NCI-H2081 treated with DMSO at 0.1 percent for 48 hours (cell line): ENCODE measurements around the gene C1QTNF3.
"Not testable (repeated sequence)": the region's sequence is repeated elsewhere in the genome, so short reads cannot be mapped to it uniquely, and the experiment has no call there.

Source experiments
- DNase-seq: peaks from one replicate; lab custom pipeline; 2025; lab: John Stamatoyannopoulos, UW

Gene C1QTNF3, protein sequence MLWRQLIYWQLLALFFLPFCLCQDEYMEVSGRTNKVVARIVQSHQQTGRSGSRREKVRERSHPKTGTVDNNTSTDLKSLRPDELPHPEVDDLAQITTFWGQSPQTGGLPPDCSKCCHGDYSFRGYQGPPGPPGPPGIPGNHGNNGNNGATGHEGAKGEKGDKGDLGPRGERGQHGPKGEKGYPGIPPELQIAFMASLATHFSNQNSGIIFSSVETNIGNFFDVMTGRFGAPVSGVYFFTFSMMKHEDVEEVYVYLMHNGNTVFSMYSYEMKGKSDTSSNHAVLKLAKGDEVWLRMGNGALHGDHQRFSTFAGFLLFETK

DNA sequence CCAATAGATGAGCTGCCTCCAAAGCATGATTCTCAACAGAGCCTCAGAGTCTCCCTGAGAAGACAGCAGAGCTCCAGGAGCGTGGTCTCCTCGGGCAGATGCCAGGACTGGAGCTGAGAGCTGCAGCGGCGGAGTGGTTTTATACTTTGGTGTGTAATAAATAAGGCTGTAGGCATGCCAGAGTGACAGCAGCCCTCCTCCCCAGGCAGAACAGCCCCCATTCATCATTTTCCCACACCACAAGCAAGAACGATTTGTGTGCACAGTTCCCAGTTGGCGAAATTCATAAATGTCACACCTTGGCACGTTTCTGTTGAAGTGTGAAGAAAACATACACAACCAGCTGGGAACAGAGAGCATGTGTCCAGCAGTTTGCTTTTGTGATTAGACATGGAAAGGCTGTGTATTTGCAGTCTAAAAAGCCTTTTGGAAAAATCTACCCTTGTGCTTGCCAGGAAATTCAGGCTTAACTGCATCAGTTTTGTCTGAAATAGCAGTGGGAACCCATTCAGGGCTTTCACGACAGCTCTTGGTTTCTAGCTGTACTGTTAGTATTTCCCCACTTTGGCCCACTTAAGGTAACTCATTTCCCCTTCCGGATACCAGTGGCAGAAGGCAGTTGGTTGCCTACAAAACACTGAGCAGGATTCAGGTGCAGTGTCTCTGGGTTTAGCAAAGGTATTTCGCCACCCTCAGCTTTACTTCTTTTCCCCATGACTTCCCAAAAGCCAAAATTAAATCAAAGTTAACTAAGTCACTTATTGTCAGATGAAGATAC, at the start of gene C1QTNF3:
Gene C1QTNF3, minus strand, starts transcription at position 115 of the 778 bp plus-strand sequence. Its CDS starts 88 bp downstream, at position 27.
- no peak for DNase-seq

DNA sequence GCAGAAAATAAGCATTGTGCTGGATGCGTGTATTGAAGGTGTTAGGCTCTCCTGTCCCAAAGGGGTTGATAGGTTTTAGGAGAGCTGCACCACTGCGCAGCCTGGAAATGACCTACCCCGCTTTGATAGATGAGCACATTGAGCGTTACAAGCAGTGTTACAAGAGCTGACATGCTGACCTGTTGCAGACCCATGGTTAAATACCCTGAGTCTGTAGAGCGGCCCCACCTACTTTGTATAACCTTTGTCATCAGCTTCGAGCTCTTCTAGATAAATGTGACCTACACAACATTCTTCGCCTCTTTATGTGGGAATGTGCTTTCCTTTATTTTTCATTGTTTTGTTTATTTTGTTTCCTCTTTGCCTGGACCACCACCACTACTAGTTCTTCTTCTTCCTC, 48.0 kb upstream of the C1QTNF3 start:
- DNase-seq, result not testable (repeated sequence)

DNA sequence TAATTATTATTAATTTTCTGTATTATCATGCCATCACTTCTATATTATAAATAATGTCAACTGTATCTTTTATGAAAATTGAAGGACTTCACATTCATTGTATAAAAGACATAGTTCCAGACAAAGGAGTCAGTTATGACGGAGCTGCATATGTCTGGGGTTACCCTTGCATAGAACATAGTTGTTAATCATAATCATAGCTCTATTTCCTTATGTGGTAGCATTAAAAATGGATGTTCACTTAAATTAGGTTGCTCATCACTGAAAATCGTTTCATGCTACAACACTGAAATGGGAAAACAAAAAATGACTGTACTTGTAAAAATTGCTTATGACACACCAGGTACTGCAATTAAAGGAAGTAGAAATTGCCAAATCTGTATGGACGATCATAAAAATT, 46.8 kb upstream of the C1QTNF3 start:
- DNase-seq, result not testable (repeated sequence)

DNA sequence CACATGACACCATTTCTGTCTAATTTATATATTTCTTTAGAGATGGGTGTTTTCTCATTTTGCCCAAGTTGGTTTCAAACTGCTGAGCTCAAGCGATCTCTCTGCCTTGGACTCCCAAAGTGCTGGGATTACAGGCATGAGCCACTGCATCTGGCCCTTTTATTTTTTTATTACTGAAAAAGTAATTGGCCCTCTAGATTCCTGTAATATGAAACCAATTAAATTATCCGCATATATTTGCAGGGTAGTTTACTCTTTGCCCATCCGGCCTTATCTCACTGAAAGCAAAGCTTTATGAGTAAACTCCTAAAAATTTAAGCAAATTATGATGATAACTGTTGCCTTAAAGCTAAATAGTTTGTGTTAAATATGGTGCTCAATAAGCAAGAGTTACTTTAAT, 44.7 kb upstream of the C1QTNF3 start:
- DNase-seq, result not testable (repeated sequence)

DNA sequence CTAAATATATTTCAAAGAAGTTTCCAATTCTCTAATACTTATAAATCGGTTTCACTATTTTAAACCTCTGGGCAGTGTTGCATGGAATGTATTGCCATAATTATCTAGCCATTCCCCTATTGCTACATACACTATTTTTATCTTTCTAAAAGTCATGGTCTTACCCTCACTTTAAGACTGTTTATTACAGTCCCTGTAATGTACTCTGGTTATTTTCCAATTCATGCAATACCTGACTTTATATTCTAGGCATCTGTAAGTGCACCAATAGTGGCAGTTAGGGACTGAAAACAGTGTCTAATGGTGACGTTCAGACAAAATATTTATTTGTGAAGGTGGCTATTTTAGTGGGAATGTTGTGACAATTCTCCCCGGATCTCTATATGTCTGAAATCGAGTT, 40.9 kb upstream of the C1QTNF3 start:
- not testable (repeated sequence) for DNase-seq

DNA sequence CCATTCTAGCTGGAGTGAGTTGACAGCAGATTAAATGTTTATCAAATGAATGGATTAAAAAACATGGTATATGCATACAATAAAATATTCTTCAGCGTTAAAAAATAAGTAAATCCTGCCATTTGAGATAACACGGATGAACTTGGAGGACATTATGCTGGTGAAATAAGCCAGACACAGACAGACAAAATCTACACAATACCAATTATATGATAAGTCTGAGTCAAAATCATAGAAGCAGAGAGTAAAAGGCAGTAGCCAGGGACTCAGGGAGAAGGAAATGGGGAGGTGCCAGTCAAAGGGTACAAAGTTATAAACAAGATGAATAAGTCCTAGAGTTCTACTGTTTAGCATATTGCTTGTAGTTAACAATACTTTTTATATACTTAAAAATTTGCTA, 36.5 kb upstream of the C1QTNF3 start:
- DNase-seq, result not testable (repeated sequence)

DNA sequence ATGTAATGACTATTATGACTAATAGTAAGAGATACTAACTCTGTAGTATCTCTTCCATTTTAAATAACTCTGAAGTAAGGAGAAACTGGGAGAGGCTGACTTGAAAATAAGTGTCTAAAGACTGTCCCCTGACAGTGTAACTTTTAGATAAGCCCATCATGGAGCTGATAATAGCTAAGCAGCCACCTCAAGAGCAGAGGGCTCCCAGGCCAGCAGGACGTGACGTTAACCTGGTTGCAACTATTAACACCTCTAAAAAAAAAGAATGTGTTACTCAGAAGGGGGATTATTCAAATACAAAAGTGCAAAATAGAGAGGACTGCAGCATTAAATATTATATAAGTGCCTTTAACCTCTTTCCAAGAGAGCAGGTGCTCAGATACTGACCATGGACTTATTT, 34.6 kb upstream of the C1QTNF3 start:
- not testable (repeated sequence) for DNase-seq

DNA sequence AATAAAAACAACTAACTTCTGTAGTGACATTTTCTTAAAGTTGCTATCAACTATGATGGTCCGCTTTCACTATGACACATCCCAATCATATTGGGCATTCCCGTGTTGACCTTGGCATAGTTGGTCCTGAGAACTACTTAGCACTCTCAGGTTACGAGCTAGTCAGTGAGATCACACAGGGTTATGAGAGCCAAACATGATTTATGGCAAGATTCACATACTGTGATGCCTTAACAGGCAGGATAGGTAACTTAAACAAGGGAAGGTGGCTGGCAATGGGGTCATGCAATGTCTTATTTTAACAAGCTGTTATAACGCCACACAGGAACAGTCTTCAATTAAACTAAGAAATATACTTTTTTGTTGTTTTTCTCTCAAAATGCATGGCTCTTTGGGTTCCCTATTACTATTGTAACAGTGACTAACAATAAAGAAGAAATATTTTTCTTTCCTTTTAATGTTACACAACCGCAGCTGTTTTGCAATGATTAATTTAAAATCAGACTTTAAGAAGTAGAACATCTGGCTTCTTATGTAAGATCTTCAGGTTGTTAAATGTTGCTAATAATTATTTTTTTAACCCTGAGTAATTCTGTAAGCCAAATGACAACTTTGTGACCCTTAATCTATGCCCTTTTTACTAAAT, 33.8 kb upstream of the C1QTNF3 start:
- DNase-seq, result not testable (repeated sequence)

DNA sequence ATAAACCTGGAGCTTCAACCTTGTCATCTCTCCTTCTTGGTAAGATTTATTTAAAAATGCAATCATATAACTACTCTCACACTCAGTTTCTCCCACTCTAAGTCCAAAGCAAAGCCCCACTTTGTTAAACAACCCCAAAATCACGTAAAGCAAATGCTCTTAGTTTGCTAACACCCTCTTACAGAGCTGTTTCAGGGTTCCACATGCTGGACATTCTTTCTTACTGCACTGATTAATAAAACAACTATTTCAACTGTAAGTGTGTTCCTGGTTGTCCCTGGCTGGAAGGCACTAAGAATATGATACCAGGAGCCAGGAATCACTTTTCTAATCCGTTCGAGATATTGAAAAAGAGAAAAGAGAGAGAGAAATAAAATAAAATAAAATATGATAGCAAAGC, 31.5 kb upstream of the C1QTNF3 start:
- DNase-seq, result not testable (repeated sequence)

DNA sequence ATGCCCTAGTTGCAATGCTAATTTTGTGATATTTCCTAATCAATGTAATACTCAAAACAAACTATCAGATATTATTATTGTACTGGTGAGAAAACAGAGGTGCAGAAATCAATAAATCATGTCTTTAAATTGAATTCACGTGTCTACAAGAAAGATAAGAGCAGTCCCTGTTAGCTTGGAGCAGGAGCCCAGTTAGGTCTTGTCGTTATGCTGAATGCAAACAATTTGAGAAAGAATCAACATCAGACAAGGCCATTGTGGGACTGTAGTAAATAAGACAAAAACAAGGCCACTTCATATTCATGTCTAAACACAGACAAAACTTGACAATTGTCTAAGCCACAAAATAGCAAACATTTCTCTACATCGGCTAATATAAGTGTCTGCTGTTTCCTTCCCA, 31.1 kb upstream of the C1QTNF3 start:
- DNase-seq, result not testable (repeated sequence)

DNA sequence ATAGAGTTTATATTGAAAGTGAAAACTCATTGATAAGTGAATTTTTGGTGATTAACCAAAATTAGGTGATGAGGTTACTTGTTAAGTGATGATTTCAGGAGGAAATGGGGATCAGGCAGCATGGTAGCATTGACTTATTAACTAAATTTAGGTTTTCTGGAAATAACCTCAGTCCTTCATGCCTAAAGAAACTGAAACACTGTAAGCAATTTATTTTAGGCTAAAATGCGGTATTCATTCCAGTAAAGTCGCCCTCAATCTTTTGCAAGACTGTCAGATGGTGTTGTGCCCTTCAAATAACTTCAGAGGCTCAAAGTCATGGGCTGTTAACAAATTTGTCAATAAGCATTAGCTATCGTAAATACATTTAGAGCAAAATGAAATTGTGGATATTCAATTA, 27.6 kb upstream of the C1QTNF3 start:
- not testable (repeated sequence) for DNase-seq

DNA sequence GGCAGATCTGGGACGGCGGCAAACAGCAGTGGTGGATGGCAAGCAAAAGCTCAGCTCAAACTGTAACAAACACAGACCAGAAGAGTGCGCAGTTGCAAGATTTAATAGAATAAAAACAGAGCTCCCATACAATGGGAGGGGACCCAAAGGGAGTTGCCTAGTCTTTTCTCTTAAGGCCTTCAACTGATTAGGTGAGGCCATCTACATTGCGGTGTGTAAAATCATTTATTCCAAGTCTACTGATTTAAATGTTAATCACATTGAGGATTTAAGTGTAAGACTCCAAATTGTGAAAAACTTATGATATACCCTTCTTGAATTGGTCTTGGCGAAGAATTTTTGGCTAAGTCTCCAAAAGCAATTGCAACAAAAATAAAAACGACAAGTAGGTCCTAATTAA, 21.6 kb upstream of the C1QTNF3 start:
- DNase-seq, result no peak

DNA sequence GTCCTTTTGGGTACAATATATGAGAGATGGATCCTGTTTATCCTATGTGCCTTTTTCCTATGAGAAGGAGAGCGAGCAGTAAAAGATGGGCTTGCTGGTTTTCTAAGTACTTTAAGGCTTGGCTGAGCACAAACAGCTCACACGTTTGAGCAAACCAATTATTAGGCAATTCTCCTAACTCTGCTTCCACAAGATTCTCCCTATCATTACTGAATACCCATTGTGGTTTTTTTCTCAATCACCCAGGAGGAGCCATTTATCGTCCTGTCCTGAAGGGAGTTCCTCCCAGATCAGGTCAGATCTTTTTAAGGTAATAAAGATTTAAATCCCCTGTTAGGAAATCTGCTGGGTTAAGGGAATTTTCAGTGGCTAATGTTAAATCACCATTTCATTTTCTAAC, 19.4 kb upstream of the C1QTNF3 start:
- DNase-seq, result no peak

DNA sequence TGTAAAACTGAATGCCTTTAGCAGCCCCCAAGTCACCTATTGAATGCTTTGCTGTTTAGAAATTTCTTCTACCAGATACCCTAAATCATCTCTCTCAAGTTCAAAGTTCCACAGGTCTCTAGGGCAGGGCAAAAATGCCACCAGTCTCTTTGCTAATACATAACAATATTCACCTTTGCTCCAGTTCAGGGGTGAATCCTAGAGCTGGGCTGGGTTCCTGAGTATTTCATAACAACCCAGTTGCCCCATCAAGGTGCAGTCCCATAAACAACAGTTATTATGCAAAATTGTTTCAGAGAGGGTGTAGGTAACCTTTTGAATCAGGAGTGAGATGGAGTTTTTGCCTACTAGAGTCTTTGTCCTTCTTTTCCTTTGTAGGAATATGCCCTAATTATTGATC, 19.0 kb upstream of the C1QTNF3 start:
- no peak for DNase-seq

DNA sequence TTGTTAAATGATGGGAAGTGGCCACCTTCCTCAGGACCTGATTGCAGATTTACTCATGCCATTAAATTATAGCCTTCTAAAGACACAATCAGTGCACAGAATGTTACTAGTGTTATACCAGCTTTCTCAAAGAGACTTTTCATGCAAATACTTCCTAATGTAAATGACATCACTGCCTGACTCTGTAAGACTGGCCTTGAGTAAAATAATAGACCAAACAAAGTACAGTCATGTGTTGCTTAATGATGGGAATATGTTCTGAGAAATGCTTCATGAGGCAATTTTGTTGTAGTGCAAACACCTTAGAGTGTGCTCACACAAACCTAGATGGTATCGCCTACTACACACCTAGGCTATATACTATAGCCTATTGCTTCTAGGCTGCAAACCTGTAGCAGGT, 17.0 kb upstream of the C1QTNF3 start:
- no peak for DNase-seq

DNA sequence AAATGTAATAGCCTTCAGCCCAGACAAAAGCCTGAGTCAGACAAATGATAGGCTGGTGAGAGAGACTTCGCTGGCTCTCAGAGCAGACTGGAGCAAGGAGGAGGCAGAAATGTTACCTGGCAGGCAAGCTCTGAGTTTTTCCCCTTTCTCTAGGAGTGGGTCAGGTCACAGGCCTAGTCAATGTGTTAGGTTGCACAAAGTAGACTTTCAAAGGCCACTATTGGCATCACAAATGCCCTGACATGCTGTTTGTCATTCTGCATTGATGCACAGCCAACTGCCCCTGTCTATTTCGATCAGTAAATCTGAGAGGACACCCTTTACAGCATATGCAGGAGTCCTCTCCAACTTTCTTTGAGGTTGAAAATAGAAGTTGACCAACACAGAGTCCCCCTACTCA, 15.5 kb upstream of the C1QTNF3 start:
- no peak for DNase-seq

DNA sequence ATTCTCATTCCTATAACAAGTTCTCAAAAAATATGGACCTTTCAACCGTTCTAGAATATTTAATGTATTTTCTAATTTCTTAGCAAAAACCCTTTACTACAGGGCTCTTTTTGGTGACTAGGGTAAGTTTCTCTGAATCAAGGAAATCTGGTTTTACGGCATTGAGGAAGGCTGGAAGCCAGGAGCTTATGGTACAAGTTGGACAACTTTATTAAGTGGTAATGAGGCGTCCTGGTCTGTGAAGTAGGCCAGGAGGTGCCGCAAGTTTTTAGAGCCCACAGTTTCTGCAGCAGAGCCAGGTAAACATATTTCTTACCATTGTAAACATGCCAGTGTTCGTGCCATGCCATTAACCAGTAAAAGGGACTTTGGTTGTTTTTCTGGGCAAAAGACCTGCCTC, 14.6 kb upstream of the C1QTNF3 start:
- no peak for DNase-seq

DNA sequence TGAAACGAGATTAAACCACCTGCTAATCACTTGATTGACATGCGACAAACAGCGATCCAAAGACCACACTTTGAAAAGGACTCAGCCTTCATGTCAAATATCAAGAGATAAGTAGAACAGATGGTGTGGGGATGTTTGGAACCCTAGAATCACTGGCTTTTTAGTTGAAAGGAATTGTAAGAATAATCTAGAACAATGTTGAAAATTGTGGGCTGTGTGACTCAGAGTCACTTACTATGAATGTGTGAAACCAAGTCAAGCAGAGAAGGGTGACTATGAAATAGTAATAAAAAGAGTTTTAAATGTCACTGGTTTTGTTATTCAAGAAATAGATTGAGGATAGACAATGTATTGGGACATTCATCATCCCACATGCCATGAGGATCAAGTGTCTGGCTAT, 14.1 kb upstream of the C1QTNF3 start:
- DNase-seq, result no peak

DNA sequence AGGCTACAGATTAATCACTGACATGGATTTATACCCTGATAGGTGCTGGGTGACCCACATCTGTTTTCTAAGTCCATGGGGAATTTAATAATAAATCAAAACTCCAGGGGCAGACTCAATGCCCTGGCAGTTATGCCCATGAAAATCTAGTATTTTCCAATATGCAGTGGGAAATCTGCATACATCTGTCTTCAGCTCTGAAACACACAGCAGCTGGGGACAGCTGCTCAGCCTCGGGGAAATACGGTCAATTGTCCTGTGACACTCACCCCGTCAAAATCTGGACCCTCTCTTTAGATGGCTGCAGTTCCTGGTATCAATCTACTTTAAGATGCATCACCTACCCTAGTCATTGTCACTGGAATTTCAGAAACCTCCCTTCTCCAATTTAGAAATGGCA, 12.7 kb upstream of the C1QTNF3 start:
- no peak for DNase-seq

DNA sequence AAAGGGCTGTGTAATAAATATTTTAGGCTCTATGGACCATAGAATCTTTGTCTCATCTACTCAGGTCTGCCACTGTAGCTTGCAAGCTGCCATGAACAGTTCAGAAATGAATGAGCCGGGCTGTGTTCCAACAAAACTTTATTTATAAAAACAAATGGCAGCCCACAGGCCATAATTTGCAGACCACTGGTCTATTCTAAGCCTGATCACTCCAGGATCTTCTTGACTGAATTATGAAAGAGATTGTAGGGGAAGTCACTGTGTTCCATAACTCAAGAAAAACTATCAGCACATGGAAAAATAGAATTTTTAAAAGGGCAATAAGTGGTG, 11.4 kb upstream of the C1QTNF3 start:
- DNase-seq, result no peak

DNA sequence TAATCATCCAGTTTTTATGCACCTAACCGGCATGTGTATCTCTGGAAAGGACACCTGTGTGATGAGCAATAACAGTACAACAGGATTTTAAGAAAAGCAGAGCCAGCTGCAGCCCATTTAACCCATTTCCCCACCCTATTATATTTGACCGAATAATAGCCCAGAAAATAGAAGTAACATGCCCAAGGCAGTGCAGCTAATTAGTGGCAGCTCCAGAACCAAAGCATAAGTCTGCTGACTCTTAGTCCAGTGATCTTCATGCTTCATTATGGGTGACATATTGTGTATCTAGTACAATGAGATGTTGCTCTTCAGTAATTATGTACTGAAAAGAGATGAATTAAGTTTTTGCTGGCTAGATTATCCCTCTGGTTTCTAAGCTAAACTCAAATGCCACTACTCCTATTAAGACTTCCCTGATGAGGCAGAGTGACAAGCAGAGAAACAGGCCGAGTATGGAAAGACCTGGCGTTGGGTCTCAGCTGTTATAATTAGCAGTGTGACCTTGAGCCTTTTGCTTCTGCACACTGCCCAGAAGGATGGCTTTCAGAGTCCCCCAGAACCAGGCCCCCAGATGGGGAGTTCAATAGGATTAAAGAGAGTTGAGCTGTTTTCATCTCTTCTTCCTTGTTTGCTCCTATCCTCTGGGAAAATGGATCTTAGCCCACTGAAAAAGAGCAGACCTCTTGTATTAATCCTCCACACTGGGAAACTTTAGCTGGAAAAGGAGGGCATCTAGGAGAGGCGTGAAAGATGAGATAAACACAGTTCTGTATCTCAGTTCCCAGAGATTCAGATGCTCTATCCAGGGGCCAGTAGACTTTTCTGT, 10.8 kb upstream of the C1QTNF3 start:
- DNase-seq, result no peak

DNA sequence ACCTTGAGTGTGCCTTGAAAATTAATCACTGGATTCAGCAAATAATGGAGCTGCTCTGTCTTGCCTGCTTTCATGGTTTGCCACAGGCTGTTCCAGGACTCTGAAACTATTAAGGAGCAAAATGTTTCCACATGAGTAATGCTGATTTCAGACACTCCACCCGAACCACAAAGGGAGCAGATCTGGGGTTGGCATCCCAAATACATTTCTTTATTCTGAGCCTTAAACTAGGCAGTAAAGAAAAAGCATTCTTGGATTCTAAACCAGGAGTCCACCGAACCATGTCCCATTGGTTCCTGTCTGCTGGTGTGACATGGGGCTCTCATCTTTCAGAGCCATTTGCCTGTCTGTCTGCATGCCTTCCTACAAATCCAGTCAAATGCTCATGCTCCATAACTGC, 10.1 kb upstream of the C1QTNF3 start:
- DNase-seq, result no peak
